HEK293 (cell line): ENCODE results near the gene PRX.

Experiments used
- SP2 ChIP-seq: fragments of 450-650 bp; formaldehyde crosslinking; IDR thresholded peaks from 2 replicates; pipeline ENCODE4 v1.5.1; 2016; ENCODE audit warnings: missing biosample characterization, missing genetic modification characterization
- TCF7L2 ChIP-seq: IDR thresholded peaks from 2 replicates; pipeline ENCODE4 v1.6.1; 2011; ENCODE audit warnings: low read depth, mild to moderate bottlenecking, inconsistent platforms, low read length, moderate library complexity, borderline replicate concordance
- ZNF324 ChIP-seq: fragments of 450-650 bp; formaldehyde crosslinking; IDR thresholded peaks from 2 replicates; pipeline ENCODE4 v1.5.1; 2016; ENCODE audit warnings: missing biosample characterization, missing genetic modification characterization
- ZNF501 ChIP-seq: fragments of 450-650 bp; formaldehyde crosslinking; IDR thresholded peaks from 2 replicates; pipeline ENCODE4 v1.5.1; 2016; ENCODE audit warnings: missing biosample characterization, missing genetic modification characterization
- TF ChIP-seq, protein P1 (sequence below): fragments of 450-650 bp; formaldehyde crosslinking; IDR thresholded peaks from 2 replicates; pipeline ENCODE4 v1.5.1; 2016; ENCODE audit warnings: missing biosample characterization, missing genetic modification characterization
- TF ChIP-seq, protein P2 (sequence below): fragments of 450-650 bp; formaldehyde crosslinking; IDR thresholded peaks from 2 replicates; pipeline ENCODE4 v1.5.1; 2016; ENCODE audit warnings: missing biosample characterization, missing genetic modification characterization
- TF ChIP-seq, protein P3 (sequence below): fragments of 450-650 bp; formaldehyde crosslinking; IDR thresholded peaks from 2 replicates; pipeline ENCODE4 v1.5.1; 2016; ENCODE audit warnings: missing biosample characterization, missing genetic modification characterization, low read depth
- TF ChIP-seq, protein P4 (sequence below): IDR thresholded peaks from 2 replicates; pipeline ENCODE4 v1.6.1; 2011; ENCODE audit warnings: mild to moderate bottlenecking, low read depth, low read length, borderline replicate concordance
- TF ChIP-seq, protein P5 (sequence below): sonication (generic); formaldehyde crosslinking; IDR thresholded peaks from 2 replicates; pipeline ENCODE4 v1.8.1; 2022; ENCODE audit warnings: mild to moderate bottlenecking, moderate library complexity, missing genetic modification reagents

DNA sequence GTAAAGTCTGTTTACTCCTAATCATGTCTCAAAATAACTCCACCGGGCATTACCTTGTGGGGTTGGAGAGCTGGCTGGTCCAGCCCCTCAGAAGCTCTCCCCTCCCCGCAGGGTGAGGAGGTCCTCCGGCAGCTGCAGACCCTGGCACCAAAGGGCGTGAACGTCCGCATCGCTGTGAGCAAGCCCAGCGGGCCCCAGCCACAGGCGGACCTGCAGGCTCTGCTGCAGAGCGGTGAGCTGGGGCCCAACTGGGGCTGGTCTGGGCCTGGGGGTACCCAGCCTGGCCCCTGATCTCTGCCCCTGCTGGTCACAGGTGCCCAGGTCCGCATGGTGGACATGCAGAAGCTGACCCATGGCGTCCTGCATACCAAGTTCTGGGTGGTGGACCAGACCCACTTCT lies 43.4 kb downstream of the PRX start:
- TF ChIP-seq SP2 (tag by site-specific recombination): no peak
- TF ChIP-seq, protein P1, sequence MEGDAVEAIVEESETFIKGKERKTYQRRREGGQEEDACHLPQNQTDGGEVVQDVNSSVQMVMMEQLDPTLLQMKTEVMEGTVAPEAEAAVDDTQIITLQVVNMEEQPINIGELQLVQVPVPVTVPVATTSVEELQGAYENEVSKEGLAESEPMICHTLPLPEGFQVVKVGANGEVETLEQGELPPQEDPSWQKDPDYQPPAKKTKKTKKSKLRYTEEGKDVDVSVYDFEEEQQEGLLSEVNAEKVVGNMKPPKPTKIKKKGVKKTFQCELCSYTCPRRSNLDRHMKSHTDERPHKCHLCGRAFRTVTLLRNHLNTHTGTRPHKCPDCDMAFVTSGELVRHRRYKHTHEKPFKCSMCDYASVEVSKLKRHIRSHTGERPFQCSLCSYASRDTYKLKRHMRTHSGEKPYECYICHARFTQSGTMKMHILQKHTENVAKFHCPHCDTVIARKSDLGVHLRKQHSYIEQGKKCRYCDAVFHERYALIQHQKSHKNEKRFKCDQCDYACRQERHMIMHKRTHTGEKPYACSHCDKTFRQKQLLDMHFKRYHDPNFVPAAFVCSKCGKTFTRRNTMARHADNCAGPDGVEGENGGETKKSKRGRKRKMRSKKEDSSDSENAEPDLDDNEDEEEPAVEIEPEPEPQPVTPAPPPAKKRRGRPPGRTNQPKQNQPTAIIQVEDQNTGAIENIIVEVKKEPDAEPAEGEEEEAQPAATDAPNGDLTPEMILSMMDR (tag by site-specific recombination): no peak
- TF ChIP-seq, protein P2, sequence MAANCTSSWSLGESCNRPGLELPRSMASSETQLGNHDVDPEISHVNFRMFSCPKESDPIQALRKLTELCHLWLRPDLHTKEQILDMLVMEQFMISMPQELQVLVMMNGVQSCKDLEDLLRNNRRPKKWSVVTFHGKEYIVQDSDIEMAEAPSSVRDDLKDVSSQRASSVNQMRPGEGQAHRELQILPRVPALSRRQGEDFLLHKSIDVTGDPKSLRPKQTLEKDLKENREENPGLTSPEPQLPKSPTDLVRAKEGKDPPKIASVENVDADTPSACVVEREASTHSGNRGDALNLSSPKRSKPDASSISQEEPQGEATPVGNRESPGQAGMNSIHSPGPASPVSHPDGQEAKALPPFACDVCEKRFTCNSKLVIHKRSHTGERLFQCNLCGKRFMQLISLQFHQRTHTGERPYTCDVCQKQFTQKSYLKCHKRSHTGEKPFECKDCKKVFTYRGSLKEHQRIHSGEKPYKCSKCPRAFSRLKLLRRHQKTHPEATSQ (tag by site-specific recombination): no peak
- TF ChIP-seq, protein P3, sequence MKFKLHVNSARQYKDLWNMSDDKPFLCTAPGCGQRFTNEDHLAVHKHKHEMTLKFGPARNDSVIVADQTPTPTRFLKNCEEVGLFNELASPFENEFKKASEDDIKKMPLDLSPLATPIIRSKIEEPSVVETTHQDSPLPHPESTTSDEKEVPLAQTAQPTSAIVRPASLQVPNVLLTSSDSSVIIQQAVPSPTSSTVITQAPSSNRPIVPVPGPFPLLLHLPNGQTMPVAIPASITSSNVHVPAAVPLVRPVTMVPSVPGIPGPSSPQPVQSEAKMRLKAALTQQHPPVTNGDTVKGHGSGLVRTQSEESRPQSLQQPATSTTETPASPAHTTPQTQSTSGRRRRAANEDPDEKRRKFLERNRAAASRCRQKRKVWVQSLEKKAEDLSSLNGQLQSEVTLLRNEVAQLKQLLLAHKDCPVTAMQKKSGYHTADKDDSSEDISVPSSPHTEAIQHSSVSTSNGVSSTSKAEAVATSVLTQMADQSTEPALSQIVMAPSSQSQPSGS (tag by site-specific recombination): no peak
- TF ChIP-seq, protein P4, sequence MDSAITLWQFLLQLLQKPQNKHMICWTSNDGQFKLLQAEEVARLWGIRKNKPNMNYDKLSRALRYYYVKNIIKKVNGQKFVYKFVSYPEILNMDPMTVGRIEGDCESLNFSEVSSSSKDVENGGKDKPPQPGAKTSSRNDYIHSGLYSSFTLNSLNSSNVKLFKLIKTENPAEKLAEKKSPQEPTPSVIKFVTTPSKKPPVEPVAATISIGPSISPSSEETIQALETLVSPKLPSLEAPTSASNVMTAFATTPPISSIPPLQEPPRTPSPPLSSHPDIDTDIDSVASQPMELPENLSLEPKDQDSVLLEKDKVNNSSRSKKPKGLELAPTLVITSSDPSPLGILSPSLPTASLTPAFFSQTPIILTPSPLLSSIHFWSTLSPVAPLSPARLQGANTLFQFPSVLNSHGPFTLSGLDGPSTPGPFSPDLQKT: no peak
- TF ChIP-seq TCF7L2: no peak
- no peak for TF ChIP-seq ZNF324 (tag by site-specific recombination)
- no peak for TF ChIP-seq ZNF501 (tag by site-specific recombination)
- TF ChIP-seq, protein P5, sequence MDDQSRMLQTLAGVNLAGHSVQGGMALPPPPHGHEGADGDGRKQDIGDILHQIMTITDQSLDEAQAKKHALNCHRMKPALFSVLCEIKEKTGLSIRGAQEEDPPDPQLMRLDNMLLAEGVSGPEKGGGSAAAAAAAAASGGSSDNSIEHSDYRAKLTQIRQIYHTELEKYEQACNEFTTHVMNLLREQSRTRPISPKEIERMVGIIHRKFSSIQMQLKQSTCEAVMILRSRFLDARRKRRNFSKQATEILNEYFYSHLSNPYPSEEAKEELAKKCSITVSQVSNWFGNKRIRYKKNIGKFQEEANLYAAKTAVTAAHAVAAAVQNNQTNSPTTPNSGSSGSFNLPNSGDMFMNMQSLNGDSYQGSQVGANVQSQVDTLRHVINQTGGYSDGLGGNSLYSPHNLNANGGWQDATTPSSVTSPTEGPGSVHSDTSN: no peak
